Measurements from ENCODE around the gene ETHE1. TPM values are rescaled to one million over a fixed set of nuclear protein-coding genes. Genes with fewer than 3 reads are reported as not detected.

ETHE1 gene
- total and polyA plus RNA-seq, 2 donors from 2014 or later: 61.3 to 81.8 TPM

DNA sequence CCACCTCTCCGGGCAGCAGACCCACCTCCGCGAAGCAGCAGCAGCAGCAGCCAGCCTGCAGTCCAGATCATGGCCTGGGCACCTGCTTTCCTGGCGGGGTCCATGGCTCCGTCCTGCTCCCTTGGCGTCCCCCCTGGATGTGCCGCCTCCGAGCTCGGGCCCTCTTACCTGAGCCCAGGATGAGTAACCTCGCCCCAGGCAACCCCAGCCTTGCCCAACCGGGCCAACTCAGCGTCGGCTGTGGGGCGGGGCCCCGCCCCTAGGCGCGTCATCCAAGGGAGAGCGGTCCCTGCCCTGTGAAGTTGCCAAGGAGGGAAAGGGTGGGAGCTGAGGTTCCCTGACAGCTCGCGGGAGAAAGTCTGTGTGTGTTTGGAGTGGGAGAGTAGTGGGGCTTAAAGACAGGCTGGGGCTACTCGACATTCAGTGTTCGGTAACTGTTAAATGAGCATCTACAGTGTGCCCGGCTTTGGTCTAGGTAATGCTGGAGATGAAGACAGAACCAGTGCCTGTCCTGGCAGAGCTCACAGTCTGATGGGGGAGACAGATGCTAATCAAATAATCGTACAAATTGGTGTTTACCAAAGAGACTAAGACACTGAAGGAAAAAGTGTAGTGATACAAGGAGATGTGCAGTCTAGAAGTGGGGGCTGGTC, 61.4 kb downstream of the ETHE1 start, which contains the start of gene LYPD3:
TSS of gene LYPD3 (minus strand) at position 141 of the 653 bp plus-strand sequence. CDS start at position 104, 37 bp downstream.
- Histone ChIP-seq H3K4me3 (ENCODE audit: low read length in 3 of 3) (peak within 1 kb of the TSS in 2 of 3 donors; percentile 39 to 81), H3K27me3 (ENCODE audit: control insufficient read depth, insufficient read depth, low read length) (peaks cover 2% of the 10 kb centered on the region), H3K27ac (ENCODE audit: low read depth in 2 of 2, low read length in 2 of 2) (peak within 1 kb of the TSS in 1 of 2 donors; percentile 85), H3K36me3 (ENCODE audit: control insufficient read depth in 2 of 3, insufficient read depth in 3 of 3, low read length in 3 of 3) (no peaks in the 10 kb centered on the region), H3K9me3 (ENCODE audit: control insufficient read depth in 2 of 3, insufficient read depth in 1 of 3, low read length in 3 of 3) (no peaks in the 10 kb centered on the region), H3K4me1 (ENCODE audit: control insufficient read depth in 2 of 3, insufficient read depth in 2 of 3, low read depth in 1 of 3, low read length in 3 of 3) (peaks cover 0 to 10% (median 0%) of the 10 kb centered on the region in 3 donors), H3K9ac (ENCODE audit: low read length in 3 of 3) (no peak within 1 kb of the TSS)
- FAIRE-seq: no peak
- peak in 3 of 5 donors; percentile 27 to 85 (median 61) for DNase-seq
- no peak for TF ChIP-seq CTCF (IDR thresholded peaks at IDR 0.05; ENCODE audit: borderline replicate concordance, extremely low read depth, insufficient read depth)
- intact Hi-C loops (cut with DNase I): no loop called here

DNA sequence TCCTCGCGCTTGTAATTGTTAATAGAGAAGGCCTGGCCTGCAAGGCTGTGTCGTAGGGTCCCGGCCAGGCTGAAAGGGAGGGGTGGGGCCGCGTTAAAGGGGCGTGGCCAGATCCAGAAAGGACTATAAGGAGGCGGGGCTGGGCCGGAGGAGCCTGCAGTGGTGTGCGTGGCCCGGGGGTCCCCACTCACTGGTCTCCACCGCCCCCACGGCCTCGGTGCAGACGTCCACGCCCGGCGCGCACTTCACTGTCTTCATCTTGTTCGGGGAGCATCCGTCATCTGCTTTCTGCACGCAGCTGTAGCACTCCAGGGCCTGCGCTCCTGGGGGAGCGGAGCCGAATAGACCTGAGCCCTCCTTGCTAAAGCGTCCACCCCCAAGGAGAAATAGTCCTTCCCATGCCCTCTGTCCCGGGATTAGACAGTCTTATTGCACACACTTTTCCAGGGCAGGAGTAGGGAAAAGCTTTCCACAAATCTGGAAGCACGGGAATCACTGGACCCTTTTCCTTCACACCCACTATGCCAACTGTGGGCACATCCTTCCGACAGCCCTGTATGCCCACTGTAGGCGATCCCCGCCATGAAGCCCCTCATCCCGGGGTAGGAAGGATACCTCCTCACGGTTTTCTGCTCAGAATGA, 62.7 kb downstream of the ETHE1 start:
- Histone ChIP-seq H3K27ac (ENCODE audit: low read depth in 2 of 2, low read length in 2 of 2) (peak overlapping the region; percentile 63 to 85), H3K4me3 (ENCODE audit: low read length in 3 of 3) (peak overlapping the region; percentile 70 to 81 (median 74)), H3K4me1 (ENCODE audit: control insufficient read depth in 2 of 3, insufficient read depth in 2 of 3, low read depth in 1 of 3, low read length in 3 of 3) (peaks cover 0 to 10% (median 0%) of the 10 kb centered on the region in 3 donors), H3K27me3 (ENCODE audit: control insufficient read depth, insufficient read depth, low read length) (peaks cover 2% of the 10 kb centered on the region), H3K9ac (ENCODE audit: low read length in 3 of 3) (peak overlapping the region in 2 of 3 donors; percentile 40 to 50), H3K9me3 (ENCODE audit: control insufficient read depth in 2 of 3, insufficient read depth in 1 of 3, low read length in 3 of 3) (no peaks in the 10 kb centered on the region), H3K36me3 (ENCODE audit: control insufficient read depth in 2 of 3, insufficient read depth in 3 of 3, low read length in 3 of 3) (no peaks in the 10 kb centered on the region)
- FAIRE-seq: no peak
- no peak for TF ChIP-seq CTCF (IDR thresholded peaks at IDR 0.05; ENCODE audit: borderline replicate concordance, extremely low read depth, insufficient read depth)
- DNase-seq: peak in 4 of 5 donors; percentile 74 to 94 (median 88)
- intact Hi-C loops (cut with DNase I): no loop called here

- intact Hi-C loops (cut with DNase I): no loop called here
- no peaks in the 10 kb centered on the region for H3K9me3 ChIP-seq (ENCODE audit: control insufficient read depth in 2 of 3, insufficient read depth in 1 of 3, low read length in 3 of 3)
- H3K9ac ChIP-seq (ENCODE audit: low read length in 3 of 3): peak overlapping the region; percentile 22 to 50 (median 40)
- peak overlapping the region; percentile 70 to 81 (median 74) for H3K4me3 ChIP-seq (ENCODE audit: low read length in 3 of 3)
- TF ChIP-seq CTCF (IDR thresholded peaks at IDR 0.05; ENCODE audit: borderline replicate concordance, extremely low read depth, insufficient read depth): no peak
- H3K36me3 ChIP-seq (ENCODE audit: control insufficient read depth in 2 of 3, insufficient read depth in 3 of 3, low read length in 3 of 3): no peaks in the 10 kb centered on the region
- peaks cover 0 to 10% (median 0%) of the 10 kb centered on the region in 3 donors for H3K4me1 ChIP-seq (ENCODE audit: control insufficient read depth in 2 of 3, insufficient read depth in 2 of 3, low read depth in 1 of 3, low read length in 3 of 3)
- DNase-seq (peak; percentile 96 to 100 (median 98)), FAIRE-seq (no peak)
- peaks cover 2% of the 10 kb centered on the region for H3K27me3 ChIP-seq (ENCODE audit: control insufficient read depth, insufficient read depth, low read length)
- H3K27ac ChIP-seq (ENCODE audit: low read depth in 2 of 2, low read length in 2 of 2): peak overlapping the region; percentile 72 to 85
Observed at GRCh38 chr19:43463381-43464133, 63.4 kb downstream of the ETHE1 start.

Measured in kidney (tissue), 14 donors.